Large intestine (tissue), 3 donors: ENCODE measurements around the gene SIL1. TPM values are rescaled to one million over a fixed set of nuclear protein-coding genes. Genes with fewer than 3 reads are reported as not detected.
"Not testable (repeated sequence)": the region's sequence is repeated elsewhere in the genome, so short reads cannot be mapped to it uniquely, and the experiment has no call there.

Experiments used
- DNase-seq, 2 donors: peaks; one replicate each; pipeline versions ENCODE4 v3.0.0 to v3.0.0-alpha.2; 2013
- H3K27ac ChIP-seq: one replicate; pipeline ENCODE4 v1.5.1; 2013; ENCODE audit warnings: low read length
- H3K27me3 ChIP-seq: 2 replicates; pipeline ENCODE4 v1.6.1; 2013; ENCODE audit warnings: low read length; ENCODE audit not compliant: control insufficient read depth, insufficient read depth
- H3K36me3 ChIP-seq: 2 replicates; pipeline ENCODE4 v1.6.1; 2013; ENCODE audit warnings: low read length; ENCODE audit not compliant: control insufficient read depth, insufficient read depth
- H3K4me1 ChIP-seq: one replicate; pipeline ENCODE4 v1.6.1; 2013; ENCODE audit warnings: low read length; ENCODE audit not compliant: control insufficient read depth, insufficient read depth
- H3K4me3 ChIP-seq: one replicate; pipeline ENCODE4 v1.5.1; 2013; ENCODE audit warnings: low read length
- H3K9me3 ChIP-seq: one replicate; pipeline ENCODE4 v1.6.1; 2013; ENCODE audit warnings: mild to moderate bottlenecking, low read depth, low read length, moderate library complexity; ENCODE audit not compliant: control insufficient read depth
- WGBS: methylation state at CpG from one replicate; pipeline ENCODE4 v1.1.5; 2013; ENCODE audit warnings: low lambda C conversion rate; ENCODE audit not compliant: insufficient coverage; 5-methylcytosine and 5-hydroxymethylcytosine counted together
- polyA plus RNA-seq: library from polyadenylated mRNA; unstranded; fragments of 120-200 nt; gene quantifications from one replicate; pipeline ENCODE4 v1.2.1, GENCODE V29; 2013

The SIL1 gene
- polyA plus RNA-seq, 1 donor: 40.2 TPM

- Histone ChIP-seq H3K36me3 (no peaks in the 10 kb centered on the region), H3K27me3 (no peaks in the 10 kb centered on the region), H3K4me3 (no peak overlapping the region), H3K27ac (no peak overlapping the region), H3K9me3 (no peaks in the 10 kb centered on the region), H3K4me1 (no peaks in the 10 kb centered on the region)
- WGBS: 86% methylated on average over 1 of the region's 4 CpGs
- DNase-seq: no peak
Observed at GRCh38 chr5:139061856-139062255, 136.3 kb downstream of the SIL1 start.

- no peak for DNase-seq
- no peaks in the 10 kb centered on the region for H3K27me3 ChIP-seq
- no peaks in the 10 kb centered on the region for H3K36me3 ChIP-seq
- H3K9me3 ChIP-seq: peaks cover under 1% of the 10 kb centered on the region
- 40% methylated on average over 1 of the region's 5 CpGs for WGBS
- H3K4me3 ChIP-seq: no peak overlapping the region
- no peak overlapping the region for H3K27ac ChIP-seq
- H3K4me1 ChIP-seq: no peaks in the 10 kb centered on the region
Observed at GRCh38 chr5:139061274-139061673, 136.9 kb downstream of the SIL1 start.

GRCh38 chr5:139058121-139058520 is 140.0 kb downstream of the SIL1 start:
- H3K9me3 ChIP-seq: peaks cover 6% of the 10 kb centered on the region
- H3K4me1 ChIP-seq: no peaks in the 10 kb centered on the region
- 100% methylated on average over 2 of the region's 2 CpGs for WGBS
- H3K27me3 ChIP-seq: no peaks in the 10 kb centered on the region
- no peaks in the 10 kb centered on the region for H3K36me3 ChIP-seq
- no peak for DNase-seq
- H3K27ac ChIP-seq: no peak overlapping the region
- no peak overlapping the region for H3K4me3 ChIP-seq

GRCh38 chr5:139057045-139057939 is 140.9 kb downstream of the SIL1 start:
- H3K27me3 ChIP-seq, H3K9me3 ChIP-seq, H3K27ac ChIP-seq, H3K4me3 ChIP-seq, H3K4me1 ChIP-seq, H3K36me3 ChIP-seq: not testable (repeated sequence)
- 83% methylated on average over 1 of the region's 7 CpGs for WGBS
- peak in 1 of 2 donors; percentile 9 for DNase-seq

- no peaks in the 10 kb centered on the region for H3K27me3 ChIP-seq
- peaks cover 6% of the 10 kb centered on the region for H3K9me3 ChIP-seq
- no peak for DNase-seq
- H3K4me1 ChIP-seq: no peaks in the 10 kb centered on the region
- H3K27ac ChIP-seq: no peak overlapping the region
- H3K4me3 ChIP-seq: no peak overlapping the region
- H3K36me3 ChIP-seq: peaks cover 3% of the 10 kb centered on the region
Observed at GRCh38 chr5:139052975-139053374, 145.2 kb downstream of the SIL1 start.

- no peaks in the 10 kb centered on the region for H3K4me1 ChIP-seq
- H3K4me3 ChIP-seq: no peak overlapping the region
- H3K27ac ChIP-seq: no peak overlapping the region
- WGBS: no CpG with 5 or more reads among the region's 3 CpGs
- H3K9me3 ChIP-seq: peaks cover 6% of the 10 kb centered on the region
- H3K36me3 ChIP-seq: peaks cover 3% of the 10 kb centered on the region
- DNase-seq: no peak
- H3K27me3 ChIP-seq: no peaks in the 10 kb centered on the region
Observed at GRCh38 chr5:139051392-139051791, 146.8 kb downstream of the SIL1 start.

GRCh38 chr5:139050432-139050831 is 147.7 kb downstream of the SIL1 start:
- H3K27ac ChIP-seq: no peak overlapping the region
- no peaks in the 10 kb centered on the region for H3K9me3 ChIP-seq
- peaks cover 3% of the 10 kb centered on the region for H3K36me3 ChIP-seq
- H3K27me3 ChIP-seq: no peaks in the 10 kb centered on the region
- no peak for DNase-seq
- H3K4me3 ChIP-seq: no peak overlapping the region
- H3K4me1 ChIP-seq: no peaks in the 10 kb centered on the region

- peaks cover 3% of the 10 kb centered on the region for H3K36me3 ChIP-seq
- H3K4me1 ChIP-seq: no peaks in the 10 kb centered on the region
- H3K27ac ChIP-seq: no peak overlapping the region
- H3K4me3 ChIP-seq: no peak overlapping the region
- no peaks in the 10 kb centered on the region for H3K27me3 ChIP-seq
- no peaks in the 10 kb centered on the region for H3K9me3 ChIP-seq
- no CpG with 5 or more reads among the region's 1 CpG for WGBS
- DNase-seq: no peak
Observed at GRCh38 chr5:139049780-139050179, 148.4 kb downstream of the SIL1 start.

GRCh38 chr5:139046551-139046950 is 151.6 kb downstream of the SIL1 start:
- H3K9me3 ChIP-seq: no peaks in the 10 kb centered on the region
- H3K4me3 ChIP-seq: no peak overlapping the region
- no peak for DNase-seq
- no peaks in the 10 kb centered on the region for H3K27me3 ChIP-seq
- no peaks in the 10 kb centered on the region for H3K4me1 ChIP-seq
- peaks cover 7% of the 10 kb centered on the region for H3K36me3 ChIP-seq
- no peak overlapping the region for H3K27ac ChIP-seq

- H3K9me3 ChIP-seq: no peaks in the 10 kb centered on the region
- DNase-seq: no peak
- peaks cover 4% of the 10 kb centered on the region for H3K36me3 ChIP-seq
- WGBS: 100% methylated on average over 1 of the region's 4 CpGs
- no peaks in the 10 kb centered on the region for H3K27me3 ChIP-seq
- no peak overlapping the region for H3K27ac ChIP-seq
- H3K4me1 ChIP-seq: no peaks in the 10 kb centered on the region
- H3K4me3 ChIP-seq: no peak overlapping the region
Observed at GRCh38 chr5:139043157-139043905, 154.8 kb downstream of the SIL1 start.
